Measurements from ENCODE around the gene BCKDK.
A peak's percentile ranks its signal among the peaks of the same experiment; 100 is the strongest.
"Not testable (repeated sequence)": the region's sequence is repeated elsewhere in the genome, so short reads cannot be mapped to it uniquely, and the experiment has no call there.

BCKDK gene

GRCh38 chr16:31142109-31143010, 34.2 kb downstream of the BCKDK start:
- peak overlapping the region; percentile 89 for H3K27ac Mint-ChIP-seq
- H3K36me3 Mint-ChIP-seq (ENCODE audit: low read depth), result peaks cover 53% of the 10 kb centered on the region
- H3K27me3 Mint-ChIP-seq, result no peaks in the 10 kb centered on the region
- H3K9me3 Mint-ChIP-seq, result no peaks in the 10 kb centered on the region
- peak overlapping the region; percentile 65 for H3K4me3 Mint-ChIP-seq
- peaks cover 66% of the 10 kb centered on the region for H3K4me1 Mint-ChIP-seq (ENCODE audit: low read depth)
- intact Hi-C loops (cut with micrococcal nuclease), result loop anchor here (1.0 to 5.0 kb wide), 3 partner anchors 24 to 68 kb away; partner anchors contain the start of genes BCKDK, ZNF646 and ZNF668

GRCh38 chr16:31143011-31143693, 35.0 kb downstream of the BCKDK start:
- Mint-ChIP-seq H3K27ac (peak overlapping the region; percentile 89), H3K4me1 (ENCODE audit: low read depth) (peaks cover 72% of the 10 kb centered on the region), H3K9me3 (no peaks in the 10 kb centered on the region), H3K4me3 (peak overlapping the region; percentile 39), H3K27me3 (no peaks in the 10 kb centered on the region), H3K36me3 (ENCODE audit: low read depth) (peaks cover 61% of the 10 kb centered on the region)
- intact Hi-C loops (cut with micrococcal nuclease), result loop anchor here (5.0 kb wide), 1 partner anchor 36 kb away; the partner anchor contains the start of gene BCKDK

- peaks cover 62% of the 10 kb centered on the region for H3K36me3 Mint-ChIP-seq (ENCODE audit: low read depth)
- no peaks in the 10 kb centered on the region for H3K27me3 Mint-ChIP-seq
- H3K4me3 Mint-ChIP-seq, result peak overlapping the region; percentile 39
- peak overlapping the region; percentile 89 for H3K27ac Mint-ChIP-seq
- H3K9me3 Mint-ChIP-seq, result no peaks in the 10 kb centered on the region
- intact Hi-C loops (cut with micrococcal nuclease), result loop anchor here (5.0 kb wide), 1 partner anchor 36 kb away; the partner anchor contains the start of gene BCKDK
- peaks cover 72% of the 10 kb centered on the region for H3K4me1 Mint-ChIP-seq (ENCODE audit: low read depth)
These were observed 35.5 kb downstream of the BCKDK start for GRCh38 chr16:31143694-31144148.

- not testable (repeated sequence) for H3K27me3 Mint-ChIP-seq, H3K4me3 Mint-ChIP-seq, H3K9me3 Mint-ChIP-seq
- peaks cover 73% of the 10 kb centered on the region for H3K4me1 Mint-ChIP-seq (ENCODE audit: low read depth)
- H3K27ac Mint-ChIP-seq, result peak overlapping the region; percentile 89
- intact Hi-C loops (cut with micrococcal nuclease), result loop anchor here (5.0 kb wide), 1 partner anchor 37 kb away; the partner anchor contains the start of gene BCKDK
- H3K36me3 Mint-ChIP-seq (ENCODE audit: low read depth), result peaks cover 62% of the 10 kb centered on the region
These were observed 36.2 kb downstream of the BCKDK start for GRCh38 chr16:31144418-31144817.

GRCh38 chr16:31145398-31145990, 37.3 kb downstream of the BCKDK start:
- no peak overlapping the region for H3K4me3 Mint-ChIP-seq
- H3K27me3 Mint-ChIP-seq, result no peaks in the 10 kb centered on the region
- H3K27ac Mint-ChIP-seq, result no peak overlapping the region
- no peaks in the 10 kb centered on the region for H3K9me3 Mint-ChIP-seq
- H3K36me3 Mint-ChIP-seq (ENCODE audit: low read depth), result peaks cover 55% of the 10 kb centered on the region
- intact Hi-C loops (cut with micrococcal nuclease), result no loop called here
- H3K4me1 Mint-ChIP-seq (ENCODE audit: low read depth), result peaks cover 77% of the 10 kb centered on the region

- intact Hi-C loops (cut with micrococcal nuclease), result no loop called here
- peaks cover 43% of the 10 kb centered on the region for H3K36me3 Mint-ChIP-seq (ENCODE audit: low read depth)
- no peak overlapping the region for H3K4me3 Mint-ChIP-seq
- no peaks in the 10 kb centered on the region for H3K9me3 Mint-ChIP-seq
- H3K27ac Mint-ChIP-seq, result peak overlapping the region; percentile 93
- no peaks in the 10 kb centered on the region for H3K27me3 Mint-ChIP-seq
- peaks cover 81% of the 10 kb centered on the region for H3K4me1 Mint-ChIP-seq (ENCODE audit: low read depth)
These were observed 39.4 kb downstream of the BCKDK start for GRCh38 chr16:31147574-31147973.

GRCh38 chr16:31148281-31148728, 40.1 kb downstream of the BCKDK start:
- peak overlapping the region; percentile 93 for H3K27ac Mint-ChIP-seq
- no peaks in the 10 kb centered on the region for H3K27me3 Mint-ChIP-seq
- H3K9me3 Mint-ChIP-seq, result no peaks in the 10 kb centered on the region
- peaks cover 41% of the 10 kb centered on the region for H3K36me3 Mint-ChIP-seq (ENCODE audit: low read depth)
- intact Hi-C loops (cut with micrococcal nuclease), result no loop called here
- H3K4me1 Mint-ChIP-seq (ENCODE audit: low read depth), result peaks cover 78% of the 10 kb centered on the region
- H3K4me3 Mint-ChIP-seq, result peak overlapping the region; percentile 56

- H3K36me3 Mint-ChIP-seq (ENCODE audit: low read depth), result peaks cover 35% of the 10 kb centered on the region
- H3K27me3 Mint-ChIP-seq, result no peaks in the 10 kb centered on the region
- no peaks in the 10 kb centered on the region for H3K9me3 Mint-ChIP-seq
- peaks cover 72% of the 10 kb centered on the region for H3K4me1 Mint-ChIP-seq (ENCODE audit: low read depth)
- intact Hi-C loops (cut with micrococcal nuclease), result no loop called here
- peak overlapping the region; percentile 77 for H3K4me3 Mint-ChIP-seq
- H3K27ac Mint-ChIP-seq, result peak overlapping the region; percentile 93
These were observed 40.7 kb downstream of the BCKDK start for GRCh38 chr16:31148896-31149295.

- no peaks in the 10 kb centered on the region for H3K9me3 Mint-ChIP-seq
- H3K27me3 Mint-ChIP-seq, result no peaks in the 10 kb centered on the region
- H3K4me1 Mint-ChIP-seq (ENCODE audit: low read depth), result peaks cover 68% of the 10 kb centered on the region
- intact Hi-C loops (cut with micrococcal nuclease), result no loop called here
- H3K27ac Mint-ChIP-seq, result peak overlapping the region; percentile 93
- peaks cover 31% of the 10 kb centered on the region for H3K36me3 Mint-ChIP-seq (ENCODE audit: low read depth)
- peak overlapping the region; percentile 77 for H3K4me3 Mint-ChIP-seq
These were observed 41.1 kb downstream of the BCKDK start for GRCh38 chr16:31149332-31149731.

- peak within 1 kb of the TSS; percentile 77 for H3K4me3 Mint-ChIP-seq
- H3K27ac Mint-ChIP-seq, result peak within 1 kb of the TSS; percentile 93
- peaks cover 68% of the 10 kb centered on the region for H3K4me1 Mint-ChIP-seq (ENCODE audit: low read depth)
- intact Hi-C loops (cut with micrococcal nuclease), result no loop called here
- H3K9me3 Mint-ChIP-seq, result no peaks in the 10 kb centered on the region
- peaks cover 26% of the 10 kb centered on the region for H3K36me3 Mint-ChIP-seq (ENCODE audit: low read depth)
- no peaks in the 10 kb centered on the region for H3K27me3 Mint-ChIP-seq
These were observed 42.0 kb downstream of the BCKDK start, which contains the start of gene PRSS36 for GRCh38 chr16:31149894-31150890. Gene PRSS36 (minus strand): TSS chr16:31150066. CDS start chr16:31150035, 31 bp downstream.

- H3K9me3 Mint-ChIP-seq; intact Hi-C loops (cut with micrococcal nuclease); H3K27me3 Mint-ChIP-seq: not testable (repeated sequence)
- Mint-ChIP-seq H3K36me3 (ENCODE audit: low read depth) (peaks cover 18% of the 10 kb centered on the region), H3K4me3 (peak overlapping the region; percentile 37), H3K4me1 (ENCODE audit: low read depth) (peaks cover 61% of the 10 kb centered on the region), H3K27ac (peak overlapping the region; percentile 93)
These were observed 42.8 kb downstream of the BCKDK start for GRCh38 chr16:31150976-31151375.

- Mint-ChIP-seq H3K9me3 (no peaks in the 10 kb centered on the region), H3K4me3 (peak overlapping the region; percentile 6), H3K27ac (peak overlapping the region; percentile 88), H3K36me3 (ENCODE audit: low read depth) (no peaks in the 10 kb centered on the region), H3K27me3 (peaks cover 4% of the 10 kb centered on the region), H3K4me1 (ENCODE audit: low read depth) (peaks cover 19% of the 10 kb centered on the region)
- intact Hi-C loops (cut with micrococcal nuclease), result no loop called here
These were observed 49.0 kb downstream of the BCKDK start for GRCh38 chr16:31157136-31157535.

Measured in dendritic cell treated with granulocyte-macrophage colony-stimulating factor and Interleukin-4, amounts not matched to agents 40 ng/mL and 50 ng/mL, for 4 days (primary cell).